IPS DF 4.7 (cell line): ENCODE data around the gene MUC2.

Experiments used
- DNase-seq: peaks from one replicate; pipeline ENCODE4 v3.0.0-alpha.2; 2013; ENCODE audit warnings: low spot score; ENCODE audit errors: extremely low read depth

Gene MUC2

GRCh38 chr11:1118755-1119603 is 44.3 kb downstream of the MUC2 start:
- no peak for DNase-seq

- DNase-seq: no peak
These were observed 45.0 kb downstream of the MUC2 start for GRCh38 chr11:1119604-1120146.

GRCh38 chr11:1120532-1121330 is 46.1 kb downstream of the MUC2 start:
- no peak for DNase-seq

- DNase-seq: no peak
These were observed 46.7 kb downstream of the MUC2 start for GRCh38 chr11:1121331-1121812.

GRCh38 chr11:1121813-1122663 is 47.4 kb downstream of the MUC2 start:
- no peak for DNase-seq

GRCh38 chr11:1122664-1123002 is 48.0 kb downstream of the MUC2 start:
- no peak for DNase-seq

GRCh38 chr11:1123970-1124369 is 49.3 kb downstream of the MUC2 start:
- no peak for DNase-seq
